Measurements from ENCODE around the gene SLC30A4.
"Not testable (repeated sequence)": the region's sequence is repeated elsewhere in the genome, so short reads cannot be mapped to it uniquely, and the experiment has no call there.

Gene SLC30A4, protein sequence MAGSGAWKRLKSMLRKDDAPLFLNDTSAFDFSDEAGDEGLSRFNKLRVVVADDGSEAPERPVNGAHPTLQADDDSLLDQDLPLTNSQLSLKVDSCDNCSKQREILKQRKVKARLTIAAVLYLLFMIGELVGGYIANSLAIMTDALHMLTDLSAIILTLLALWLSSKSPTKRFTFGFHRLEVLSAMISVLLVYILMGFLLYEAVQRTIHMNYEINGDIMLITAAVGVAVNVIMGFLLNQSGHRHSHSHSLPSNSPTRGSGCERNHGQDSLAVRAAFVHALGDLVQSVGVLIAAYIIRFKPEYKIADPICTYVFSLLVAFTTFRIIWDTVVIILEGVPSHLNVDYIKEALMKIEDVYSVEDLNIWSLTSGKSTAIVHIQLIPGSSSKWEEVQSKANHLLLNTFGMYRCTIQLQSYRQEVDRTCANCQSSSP

GRCh38 chr15:45522328-45523165 lies at the start of gene SLC30A4:
Gene SLC30A4, minus strand, starts transcription at chr15:45522755. Its CDS starts 401 bp downstream, at chr15:45522354.
- in situ Hi-C loops (cut with MboI; ENCODE audit: low sequenced_read_pairs) = no loop called here

DNA sequence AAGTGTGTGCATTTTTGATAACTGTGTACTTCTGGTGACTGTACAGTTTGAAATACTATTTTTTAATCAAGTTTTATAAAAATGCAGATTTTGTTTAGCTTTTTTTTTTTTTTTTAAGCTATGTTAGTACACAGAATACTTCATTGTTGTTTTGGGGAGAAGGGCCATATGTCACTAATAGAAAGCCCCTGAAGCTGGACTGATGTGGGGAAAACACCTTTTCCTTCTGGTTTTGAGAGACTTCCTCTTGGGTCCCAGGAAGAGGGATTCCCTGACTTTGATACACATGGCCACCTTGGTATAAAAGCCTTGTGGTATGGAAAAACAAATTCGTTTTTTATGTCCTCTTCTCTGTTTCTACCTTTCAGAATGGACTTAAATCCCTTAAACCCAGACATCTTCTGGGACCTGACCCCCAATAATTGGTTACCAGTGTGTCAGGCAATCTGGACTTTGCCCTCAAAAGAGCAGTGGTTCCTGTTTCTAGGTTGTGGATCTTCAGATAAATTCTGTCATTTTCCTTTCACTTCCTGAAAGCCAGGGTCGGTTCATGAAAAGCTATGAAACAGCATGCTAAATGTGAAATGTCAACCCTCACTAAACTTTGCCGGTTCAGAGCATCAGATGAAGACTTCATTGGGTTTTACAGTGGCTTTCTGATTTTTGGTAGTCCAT lies 33.5 kb upstream of the SLC30A4 start:
- in situ Hi-C loops (cut with MboI; ENCODE audit: low sequenced_read_pairs) = no loop called here

DNA sequence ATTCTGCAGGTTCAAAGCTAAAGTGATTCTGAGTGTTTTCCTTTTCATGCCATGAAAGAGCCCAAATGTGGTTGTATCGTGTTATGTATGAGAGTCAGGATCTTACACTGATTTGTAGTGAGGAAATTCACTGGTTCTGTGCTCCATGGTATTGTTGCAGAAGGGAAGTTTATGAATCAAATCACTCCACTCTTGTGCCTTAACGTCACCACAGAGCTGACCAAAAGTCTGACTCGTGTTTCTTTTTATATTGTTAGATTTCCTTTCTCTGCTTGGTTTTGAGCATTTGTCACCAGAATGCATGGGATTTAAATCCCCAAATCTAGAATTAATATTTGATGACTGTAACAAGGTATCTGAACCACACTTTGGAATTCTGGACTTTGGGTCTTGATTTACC lies 29.1 kb upstream of the SLC30A4 start:
- in situ Hi-C loops (cut with MboI; ENCODE audit: low sequenced_read_pairs) = no loop called here

DNA sequence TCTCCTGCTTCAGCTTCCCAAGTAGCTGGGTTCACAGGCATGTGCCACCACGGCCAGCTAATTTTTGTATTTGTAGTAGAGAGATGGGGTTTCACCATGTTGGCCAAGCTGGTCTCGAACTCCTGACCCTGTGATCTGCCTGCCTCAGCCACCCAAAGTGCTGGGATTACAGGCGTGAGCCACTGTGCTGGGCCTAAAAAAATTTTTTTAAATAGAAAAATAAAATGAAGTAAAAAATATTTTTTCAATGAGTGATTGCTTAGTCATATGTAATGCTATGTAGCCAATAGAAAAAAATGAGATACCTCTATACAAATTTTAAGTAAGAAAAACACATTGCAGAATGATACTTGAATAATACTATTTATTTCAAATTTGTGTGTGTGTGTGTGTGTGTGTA lies 27.9 kb upstream of the SLC30A4 start:
- in situ Hi-C loops (cut with MboI; ENCODE audit: low sequenced_read_pairs) = no loop called here

GRCh38 chr15:45549541-45550220 lies 27.1 kb upstream of the SLC30A4 start:
- in situ Hi-C loops (cut with MboI; ENCODE audit: low sequenced_read_pairs) = no loop called here

DNA sequence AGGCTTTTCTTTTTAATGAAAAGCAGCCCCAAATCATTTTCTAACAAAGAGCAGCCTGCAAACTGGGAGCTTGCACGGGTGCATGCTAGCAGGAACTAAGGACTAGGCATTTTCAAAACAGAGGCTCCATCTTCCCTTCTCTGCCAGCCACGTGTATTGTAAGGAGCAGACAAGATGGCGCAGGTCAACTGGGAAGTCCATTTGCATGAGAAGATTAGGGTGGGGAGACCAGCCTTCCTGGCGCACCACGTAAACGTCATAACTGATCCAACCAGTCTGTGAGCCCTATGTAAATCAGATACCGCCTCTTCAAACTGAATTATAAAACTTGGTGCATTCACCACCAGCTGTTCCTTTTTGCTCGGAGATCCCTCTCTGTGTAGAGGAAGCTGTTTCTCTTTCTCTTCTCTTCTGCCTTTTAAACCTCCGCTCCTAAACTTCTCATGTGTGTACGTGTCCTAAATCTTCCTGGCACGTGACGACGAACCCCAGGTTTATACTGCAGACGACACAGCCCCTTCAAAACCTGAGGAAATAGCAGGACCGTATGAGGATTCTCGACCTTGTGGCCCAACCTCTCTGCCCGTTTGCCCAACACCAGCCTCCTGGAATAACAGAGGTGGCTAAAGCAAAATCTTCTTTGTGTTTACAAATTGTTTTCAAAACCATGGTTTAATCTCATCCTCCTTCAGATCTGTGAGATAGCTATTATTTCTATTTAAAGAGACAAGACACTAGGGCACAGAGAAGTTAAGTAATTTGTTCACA lies 26.4 kb upstream of the SLC30A4 start:
- in situ Hi-C loops (cut with MboI; ENCODE audit: low sequenced_read_pairs) = no loop called here

GRCh38 chr15:45546789-45547188 lies 24.2 kb upstream of the SLC30A4 start:
- in situ Hi-C loops (cut with MboI; ENCODE audit: low sequenced_read_pairs) = no loop called here

DNA sequence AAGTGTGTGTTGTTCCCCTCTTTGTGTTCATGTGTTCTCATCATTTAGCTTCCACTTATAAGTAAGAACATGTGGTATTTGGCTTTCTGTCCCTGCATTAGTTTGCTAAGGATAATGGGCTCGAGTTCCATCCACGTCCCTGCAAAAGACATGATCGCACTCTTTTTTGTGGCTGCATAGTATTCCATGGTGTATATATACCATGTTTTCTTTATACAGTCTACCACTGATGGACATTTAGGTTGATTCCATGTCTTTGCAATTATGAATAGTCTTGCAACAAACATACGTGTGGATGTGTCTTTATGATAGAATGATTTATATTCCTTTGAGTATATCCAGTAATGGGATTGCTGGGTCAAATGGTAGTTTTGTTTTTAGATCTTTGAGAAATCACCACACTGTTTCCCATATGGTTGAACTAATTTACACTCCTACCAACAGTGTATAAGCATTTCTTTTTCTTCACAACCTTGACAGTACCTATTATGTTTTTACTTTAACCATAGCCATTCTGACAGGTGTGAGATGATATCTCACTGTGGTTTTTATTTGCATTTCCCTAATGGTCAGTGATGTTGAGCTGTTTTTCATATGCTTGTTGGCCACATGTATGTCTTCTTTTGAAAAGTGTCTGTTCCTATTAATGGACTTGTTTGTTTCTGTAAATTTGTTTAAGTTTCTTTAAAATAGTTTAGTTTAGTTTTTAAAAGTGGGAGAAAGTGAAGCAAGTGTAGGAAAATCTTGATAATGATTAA lies 21.9 kb upstream of the SLC30A4 start:
- in situ Hi-C loops (cut with MboI; ENCODE audit: low sequenced_read_pairs) = no loop called here

GRCh38 chr15:45543051-45543450 lies 20.5 kb upstream of the SLC30A4 start:
- in situ Hi-C loops (cut with MboI; ENCODE audit: low sequenced_read_pairs) = no loop called here

- in situ Hi-C loops (cut with MboI; ENCODE audit: low sequenced_read_pairs) = no loop called here
These were observed 18.0 kb upstream of the SLC30A4 start for GRCh38 chr15:45540531-45540930.

DNA sequence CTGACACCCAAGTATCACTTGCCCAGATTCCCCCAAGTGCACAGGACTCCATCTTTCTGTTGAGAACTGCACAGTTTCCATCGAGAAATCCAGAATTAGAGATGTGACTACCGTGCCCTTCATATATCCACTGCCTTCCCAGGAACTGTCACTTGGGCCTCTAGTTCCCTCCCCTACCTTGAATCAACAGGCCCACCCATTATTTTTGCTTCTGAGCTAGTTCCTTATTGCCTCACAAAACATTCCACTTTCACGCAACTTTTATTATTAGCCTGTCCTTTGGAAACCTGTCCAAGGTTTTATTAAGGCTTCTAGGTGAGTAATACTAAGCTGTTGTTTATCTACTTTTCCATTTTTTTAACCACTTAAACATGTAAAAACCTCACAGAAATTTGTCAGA lies 17.1 kb upstream of the SLC30A4 start:
- in situ Hi-C loops (cut with MboI; ENCODE audit: low sequenced_read_pairs) = no loop called here

- in situ Hi-C loops (cut with MboI; ENCODE audit: low sequenced_read_pairs) = no loop called here
These were observed 14.4 kb upstream of the SLC30A4 start for GRCh38 chr15:45536934-45537333.

DNA sequence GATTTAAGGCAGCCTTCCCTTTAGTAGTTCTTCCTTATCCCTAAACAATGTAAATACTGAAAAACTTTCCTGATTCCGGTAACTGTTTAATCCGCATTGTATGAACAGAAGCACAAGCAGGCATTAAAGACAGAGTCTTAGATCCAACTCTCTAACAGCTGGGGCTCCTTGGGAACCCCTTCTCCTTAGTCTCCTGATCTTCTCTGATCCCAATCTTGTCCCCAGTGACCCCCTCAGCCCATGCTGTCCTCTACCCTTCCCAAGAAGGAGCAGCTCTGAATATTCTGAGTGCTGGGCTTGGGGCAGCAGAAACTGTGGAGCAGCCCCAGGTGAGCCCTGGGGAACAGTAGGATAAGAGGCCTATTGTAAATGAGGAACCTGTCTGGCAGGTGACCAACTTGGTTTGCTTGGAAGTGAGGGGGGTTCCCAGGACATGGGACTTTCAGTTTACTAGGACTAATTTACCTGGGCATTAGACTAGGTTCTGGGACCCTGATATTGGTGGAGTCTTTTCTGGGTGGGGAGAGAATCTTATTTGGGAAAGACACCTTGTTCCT lies 13.0 kb upstream of the SLC30A4 start:
- in situ Hi-C loops (cut with MboI; ENCODE audit: low sequenced_read_pairs) = no loop called here

GRCh38 chr15:45534821-45535220 lies 12.3 kb upstream of the SLC30A4 start:
- in situ Hi-C loops (cut with MboI; ENCODE audit: low sequenced_read_pairs) = no loop called here

GRCh38 chr15:45532892-45533291 lies 10.3 kb upstream of the SLC30A4 start:
- in situ Hi-C loops (cut with MboI; ENCODE audit: low sequenced_read_pairs) = not testable (repeated sequence)

DNA sequence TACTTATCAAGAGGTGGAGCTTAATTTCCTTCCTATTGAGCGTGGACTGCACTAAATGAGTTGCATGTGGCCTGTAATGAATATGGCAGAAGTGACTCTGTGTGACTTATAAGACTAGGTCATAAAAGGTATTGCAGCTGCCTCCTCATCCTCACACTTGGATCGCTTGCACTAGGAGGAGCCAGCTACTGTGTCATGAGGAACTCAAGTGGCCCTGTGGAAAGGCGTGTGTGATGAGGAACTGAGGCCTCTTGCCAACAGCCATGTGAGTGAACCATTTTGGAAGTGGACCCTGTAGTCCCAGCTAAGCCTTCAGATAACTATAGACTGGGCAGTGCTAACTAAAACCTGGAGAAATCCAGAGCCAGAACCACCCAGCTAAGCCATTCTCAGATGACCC lies 7.1 kb upstream of the SLC30A4 start:
- in situ Hi-C loops (cut with MboI; ENCODE audit: low sequenced_read_pairs) = no loop called here

DNA sequence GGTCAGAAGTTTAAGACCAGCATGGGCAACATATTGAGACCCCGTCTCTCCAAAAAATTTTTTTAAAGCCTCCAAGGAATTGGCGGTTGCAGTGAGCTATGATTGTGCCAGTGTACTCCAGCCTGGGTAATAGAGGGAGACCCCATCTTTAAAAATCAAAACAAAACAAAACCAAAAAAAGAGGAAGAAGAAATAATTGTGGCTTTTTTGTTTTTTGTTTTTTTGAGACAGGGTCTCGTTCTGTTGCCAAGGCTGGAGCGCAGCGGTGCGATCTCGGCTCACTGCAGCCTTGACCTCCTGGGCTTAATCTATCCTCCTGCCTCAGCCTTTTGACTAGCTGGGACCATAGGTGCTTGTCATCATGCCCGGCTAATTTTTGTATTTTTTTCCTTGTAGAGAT lies 4.5 kb upstream of the SLC30A4 start:
- in situ Hi-C loops (cut with MboI; ENCODE audit: low sequenced_read_pairs) = no loop called here

DNA sequence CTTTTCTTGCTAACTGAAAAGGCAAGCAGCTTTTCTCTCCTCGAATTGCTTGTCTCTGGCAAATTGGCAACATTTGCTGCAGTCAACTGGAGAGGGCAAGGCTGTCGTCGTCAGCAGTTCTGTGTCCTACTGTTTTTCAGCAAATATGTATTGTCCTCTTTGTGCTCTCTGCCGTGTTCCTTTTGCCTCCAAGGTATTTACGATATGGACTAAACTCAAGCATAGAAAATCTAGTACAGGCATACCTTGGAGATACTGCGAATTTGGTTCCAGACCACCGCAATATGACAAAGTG lies 558 bp upstream of the SLC30A4 start:
- in situ Hi-C loops (cut with MboI; ENCODE audit: low sequenced_read_pairs) = no loop called here

- in situ Hi-C loops (cut with MboI; ENCODE audit: low sequenced_read_pairs) = no loop called here
These were observed 793 bp downstream of the SLC30A4 start for GRCh38 chr15:45521596-45522327.

Data from HL-60/S4 (cell line).